ENCODE data around the gene LRSAM1. TPM values are rescaled to one million over a fixed set of nuclear protein-coding genes. Genes with fewer than 3 reads are reported as not detected.

LRSAM1 gene
- total RNA-seq, 1 donor, result 12.3 TPM

DNA sequence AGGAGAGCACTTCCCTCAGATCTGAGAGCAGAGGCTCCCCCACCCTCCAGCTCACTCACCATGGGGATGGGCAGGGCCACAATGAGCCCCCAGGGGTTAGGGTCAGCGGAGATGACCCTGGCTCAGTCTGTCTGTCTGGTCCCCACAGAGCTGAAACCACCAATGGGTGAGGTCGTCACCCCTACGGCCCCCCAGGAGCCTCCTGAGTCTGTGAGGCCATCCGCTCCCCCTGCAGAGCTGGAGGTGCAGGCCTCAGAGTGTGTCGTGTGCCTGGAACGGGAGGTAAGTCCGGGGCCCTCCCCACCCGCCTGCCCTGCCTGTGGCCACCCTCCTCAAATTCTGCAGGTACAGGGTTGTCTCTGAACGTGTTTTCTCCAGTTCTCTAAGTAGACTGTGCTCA is 49.6 kb downstream of the LRSAM1 start:
- no peak overlapping the region for H3K4me3 ChIP-seq (ENCODE audit: insufficient read depth, low read length)
- peak; percentile 47 for DNase-seq (ENCODE audit: insufficient read length, low spot score, missing footprints)
- no peak overlapping the region for H3K4me2 ChIP-seq (ENCODE audit: insufficient read depth, low read length)
- H3K9me3 ChIP-seq (ENCODE audit: low read depth, low read length), result no peaks in the 10 kb centered on the region
- H3K4me1 ChIP-seq (ENCODE audit: insufficient read depth, low read length), result peaks cover 21% of the 10 kb centered on the region
- peaks cover 27% of the 10 kb centered on the region for H3K79me2 ChIP-seq (ENCODE audit: insufficient read depth, low read length)
- TF ChIP-seq, protein P1, sequence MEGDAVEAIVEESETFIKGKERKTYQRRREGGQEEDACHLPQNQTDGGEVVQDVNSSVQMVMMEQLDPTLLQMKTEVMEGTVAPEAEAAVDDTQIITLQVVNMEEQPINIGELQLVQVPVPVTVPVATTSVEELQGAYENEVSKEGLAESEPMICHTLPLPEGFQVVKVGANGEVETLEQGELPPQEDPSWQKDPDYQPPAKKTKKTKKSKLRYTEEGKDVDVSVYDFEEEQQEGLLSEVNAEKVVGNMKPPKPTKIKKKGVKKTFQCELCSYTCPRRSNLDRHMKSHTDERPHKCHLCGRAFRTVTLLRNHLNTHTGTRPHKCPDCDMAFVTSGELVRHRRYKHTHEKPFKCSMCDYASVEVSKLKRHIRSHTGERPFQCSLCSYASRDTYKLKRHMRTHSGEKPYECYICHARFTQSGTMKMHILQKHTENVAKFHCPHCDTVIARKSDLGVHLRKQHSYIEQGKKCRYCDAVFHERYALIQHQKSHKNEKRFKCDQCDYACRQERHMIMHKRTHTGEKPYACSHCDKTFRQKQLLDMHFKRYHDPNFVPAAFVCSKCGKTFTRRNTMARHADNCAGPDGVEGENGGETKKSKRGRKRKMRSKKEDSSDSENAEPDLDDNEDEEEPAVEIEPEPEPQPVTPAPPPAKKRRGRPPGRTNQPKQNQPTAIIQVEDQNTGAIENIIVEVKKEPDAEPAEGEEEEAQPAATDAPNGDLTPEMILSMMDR (IDR thresholded peaks at IDR 0.05; ENCODE audit: extremely low read depth, low read depth, low read length), result no peak
- no peak overlapping the region for H3K27ac ChIP-seq (ENCODE audit: low read depth, low read length)
- H2AFZ ChIP-seq (ENCODE audit: low read length), result no peak overlapping the region
- no peaks in the 10 kb centered on the region for H3K27me3 ChIP-seq (ENCODE audit: insufficient read depth, low read length)
- H3K36me3 ChIP-seq (ENCODE audit: insufficient read depth, low read length), result peaks cover 77% of the 10 kb centered on the region
- peaks cover 13% of the 10 kb centered on the region for H4K20me1 ChIP-seq (ENCODE audit: insufficient read depth, low read length)

DNA sequence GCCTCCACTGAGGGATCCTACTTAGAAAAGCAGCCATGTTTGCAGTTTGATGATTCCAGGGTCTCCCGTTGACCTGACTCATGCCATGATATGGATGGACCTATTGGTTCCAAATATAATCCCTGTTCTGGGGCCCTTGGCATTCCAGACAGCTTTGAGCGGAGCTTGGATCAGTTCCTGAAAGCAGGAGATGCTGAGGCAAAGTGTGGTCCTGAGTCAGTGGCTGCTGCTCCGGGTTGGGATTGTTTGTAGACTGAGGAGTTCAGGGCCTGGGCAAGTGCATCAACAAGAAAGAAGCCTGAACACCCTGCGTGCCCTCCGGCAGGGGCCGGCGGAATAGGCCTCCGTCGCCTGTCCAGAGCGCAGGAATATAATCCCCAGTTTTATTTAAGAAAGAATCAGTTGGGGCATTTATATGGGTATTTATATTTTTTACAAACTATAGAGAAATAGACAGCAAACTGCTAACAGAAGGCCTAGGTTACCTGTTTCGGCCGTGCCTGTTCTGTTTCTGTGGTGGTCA is 50.6 kb downstream of the LRSAM1 start:
- H3K79me2 ChIP-seq (ENCODE audit: insufficient read depth, low read length), result peaks cover 37% of the 10 kb centered on the region
- no peak overlapping the region for H2AFZ ChIP-seq (ENCODE audit: low read length)
- H3K27me3 ChIP-seq (ENCODE audit: insufficient read depth, low read length), result no peaks in the 10 kb centered on the region
- peaks cover 77% of the 10 kb centered on the region for H3K36me3 ChIP-seq (ENCODE audit: insufficient read depth, low read length)
- peak; percentile 68 for DNase-seq (ENCODE audit: insufficient read length, low spot score, missing footprints)
- H4K20me1 ChIP-seq (ENCODE audit: insufficient read depth, low read length), result peaks cover 17% of the 10 kb centered on the region
- no peak overlapping the region for H3K4me3 ChIP-seq (ENCODE audit: insufficient read depth, low read length)
- H3K9me3 ChIP-seq (ENCODE audit: low read depth, low read length), result no peaks in the 10 kb centered on the region
- no peak overlapping the region for H3K4me2 ChIP-seq (ENCODE audit: insufficient read depth, low read length)
- TF ChIP-seq, protein P1 (IDR thresholded peaks at IDR 0.05; ENCODE audit: extremely low read depth, low read depth, low read length), result no peak
- no peak overlapping the region for H3K27ac ChIP-seq (ENCODE audit: low read depth, low read length)
- peaks cover 12% of the 10 kb centered on the region for H3K4me1 ChIP-seq (ENCODE audit: insufficient read depth, low read length)

DNA sequence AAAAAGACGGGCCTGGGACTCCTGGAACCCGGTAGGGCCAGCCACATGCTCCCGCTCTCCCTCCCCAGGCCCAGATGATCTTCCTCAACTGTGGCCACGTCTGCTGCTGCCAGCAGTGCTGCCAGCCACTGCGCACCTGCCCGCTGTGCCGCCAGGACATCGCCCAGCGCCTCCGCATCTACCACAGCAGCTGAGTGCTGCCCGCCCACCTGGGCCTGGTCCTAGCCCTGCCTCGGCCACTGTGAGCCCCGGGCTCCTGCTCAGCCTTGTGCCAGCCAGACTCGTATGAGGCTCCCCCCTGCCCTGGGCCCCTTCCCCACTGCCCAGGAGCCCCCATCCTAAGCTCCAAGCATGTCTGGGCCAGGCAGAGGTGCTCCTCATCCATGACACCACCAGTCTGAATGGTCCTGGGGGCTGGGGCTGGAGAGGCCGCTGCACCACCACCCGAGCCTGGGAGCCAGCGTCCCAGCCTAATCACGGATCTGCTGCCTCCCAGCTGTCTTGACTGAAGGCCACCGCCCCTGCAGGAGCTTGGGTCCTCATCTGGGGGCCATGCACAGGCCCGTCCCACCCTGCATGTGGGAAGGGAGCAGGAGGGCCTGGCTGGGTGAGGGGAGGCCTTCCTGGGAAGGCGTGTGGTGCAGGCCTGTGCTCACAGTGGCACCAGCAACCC is 51.5 kb downstream of the LRSAM1 start:
- H3K79me2 ChIP-seq (ENCODE audit: insufficient read depth, low read length), result peaks cover 47% of the 10 kb centered on the region
- DNase-seq (ENCODE audit: insufficient read length, low spot score, missing footprints), result no peak
- peaks cover 20% of the 10 kb centered on the region for H4K20me1 ChIP-seq (ENCODE audit: insufficient read depth, low read length)
- H3K4me1 ChIP-seq (ENCODE audit: insufficient read depth, low read length), result peaks cover 7% of the 10 kb centered on the region
- no peaks in the 10 kb centered on the region for H3K9me3 ChIP-seq (ENCODE audit: low read depth, low read length)
- peaks cover 77% of the 10 kb centered on the region for H3K36me3 ChIP-seq (ENCODE audit: insufficient read depth, low read length)
- H3K4me2 ChIP-seq (ENCODE audit: insufficient read depth, low read length), result no peak overlapping the region
- no peak overlapping the region for H3K4me3 ChIP-seq (ENCODE audit: insufficient read depth, low read length)
- TF ChIP-seq, protein P1 (IDR thresholded peaks at IDR 0.05; ENCODE audit: extremely low read depth, low read depth, low read length), result no peak
- H2AFZ ChIP-seq (ENCODE audit: low read length), result no peak overlapping the region
- no peaks in the 10 kb centered on the region for H3K27me3 ChIP-seq (ENCODE audit: insufficient read depth, low read length)
- no peak overlapping the region for H3K27ac ChIP-seq (ENCODE audit: low read depth, low read length)

DNA sequence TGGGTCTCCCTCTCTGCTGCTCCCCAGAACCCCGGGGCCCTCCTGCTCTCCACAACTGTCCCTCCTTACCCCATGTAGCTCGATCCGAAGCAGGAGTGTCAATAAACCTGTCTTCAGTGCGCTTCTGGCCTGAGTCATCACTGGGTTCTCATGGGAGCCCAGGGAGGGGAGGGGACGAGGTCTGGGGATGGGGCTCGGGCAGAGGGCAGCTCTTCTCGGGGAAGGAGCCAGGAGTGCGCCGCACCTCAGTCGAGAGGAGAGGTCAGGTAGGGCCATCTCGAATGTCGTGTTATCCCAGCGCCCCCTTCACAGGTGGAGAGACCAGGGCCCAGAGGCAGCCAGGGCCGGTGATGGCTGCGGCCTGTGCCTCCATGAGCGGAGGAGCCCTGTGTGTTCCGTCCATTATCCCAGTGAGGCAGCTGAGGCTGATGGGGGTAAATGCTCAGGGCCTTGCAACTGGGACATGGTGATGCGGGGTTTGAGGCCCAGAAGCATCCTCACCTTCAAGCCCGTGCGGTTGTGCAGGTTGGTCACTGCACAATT is 52.1 kb downstream of the LRSAM1 start:
- Histone ChIP-seq H3K27ac (ENCODE audit: low read depth, low read length) (no peak overlapping the region), H3K4me2 (ENCODE audit: insufficient read depth, low read length) (no peak overlapping the region), H4K20me1 (ENCODE audit: insufficient read depth, low read length) (peaks cover 18% of the 10 kb centered on the region), H3K27me3 (ENCODE audit: insufficient read depth, low read length) (no peaks in the 10 kb centered on the region), H3K9me3 (ENCODE audit: low read depth, low read length) (no peaks in the 10 kb centered on the region), H3K79me2 (ENCODE audit: insufficient read depth, low read length) (peaks cover 53% of the 10 kb centered on the region), H3K4me1 (ENCODE audit: insufficient read depth, low read length) (peaks cover 2% of the 10 kb centered on the region), H3K36me3 (ENCODE audit: insufficient read depth, low read length) (peaks cover 77% of the 10 kb centered on the region), H2AFZ (ENCODE audit: low read length) (no peak overlapping the region), H3K4me3 (ENCODE audit: insufficient read depth, low read length) (no peak overlapping the region)
- TF ChIP-seq, protein P1 (IDR thresholded peaks at IDR 0.05; ENCODE audit: extremely low read depth, low read depth, low read length), result no peak
- peak; percentile 46 for DNase-seq (ENCODE audit: insufficient read length, low spot score, missing footprints)

All from osteoblast (primary cell).